Chondrocyte (in vitro differentiated cells): Measurements from ENCODE around the gene TMBIM1. TPM values are rescaled to one million over a fixed set of nuclear protein-coding genes. Genes with fewer than 3 reads are reported as not detected.

Source experiments
- DNase-seq: peaks from one replicate; pipeline ENCODE4 v3.0.0; 2021; ENCODE audit warnings: mixed read lengths, low spot score
- H3K27ac Mint-ChIP-seq: one replicate; pipeline ENCODE4 v1.8.0; 2021; ENCODE audit warnings: mild to moderate bottlenecking, moderate library complexity, mixed read lengths; ENCODE audit not compliant: unreplicated experiment
- H3K27me3 Mint-ChIP-seq: 2 replicates; pipeline ENCODE4 v1.8.0; 2021; ENCODE audit warnings: low read depth, mixed read lengths
- H3K36me3 Mint-ChIP-seq: 2 replicates; pipeline ENCODE4 v1.8.0; 2021; ENCODE audit warnings: low read depth, mixed read lengths
- H3K4me1 Mint-ChIP-seq: 2 replicates; pipeline ENCODE4 v1.8.0; 2021; ENCODE audit warnings: low read depth, mild to moderate bottlenecking, mixed read lengths
- H3K4me3 Mint-ChIP-seq: one replicate; pipeline ENCODE4 v1.8.0; 2021; ENCODE audit warnings: mild to moderate bottlenecking, moderate library complexity, mixed read lengths; ENCODE audit not compliant: unreplicated experiment
- H3K9me3 Mint-ChIP-seq: 2 replicates; pipeline ENCODE4 v1.8.0; 2021; ENCODE audit warnings: low read depth, mixed read lengths
- CTCF ChIP-seq: fragments of 200-600 bp; sonication (generic); IDR thresholded peaks from 2 replicates; pipeline ENCODE4 v1.5.0; 2021; ENCODE audit warnings: antibody characterized with exemption, mild to moderate bottlenecking, moderate library complexity
- total RNA-seq: library from RNA; stranded (reverse); gene quantifications from 3 replicates; pipeline ENCODE4 v1.2.1, GENCODE V29; 2021

TMBIM1 gene
- total RNA-seq, 1 donor from 2014 or later, result 100 TPM

GRCh38 chr2:218249691-218250090 lies 42.6 kb downstream of the TMBIM1 start:
- H3K9me3 Mint-ChIP-seq, result no peaks in the 10 kb centered on the region
- no peak overlapping the region for H3K27ac Mint-ChIP-seq
- DNase-seq, result peak; percentile 50
- peaks cover 68% of the 10 kb centered on the region for H3K36me3 Mint-ChIP-seq
- no peak overlapping the region for H3K4me3 Mint-ChIP-seq
- no peaks in the 10 kb centered on the region for H3K27me3 Mint-ChIP-seq
- peaks cover 7% of the 10 kb centered on the region for H3K4me1 Mint-ChIP-seq
- no peak for TF ChIP-seq CTCF

- no peak for TF ChIP-seq CTCF
- Mint-ChIP-seq H3K27ac (peak overlapping the region; percentile 19), H3K4me3 (no peak overlapping the region), H3K9me3 (no peaks in the 10 kb centered on the region), H3K36me3 (peaks cover 54% of the 10 kb centered on the region), H3K27me3 (no peaks in the 10 kb centered on the region), H3K4me1 (peaks cover 13% of the 10 kb centered on the region)
- no peak for DNase-seq
Observed at GRCh38 chr2:218245214-218245613, 47.1 kb downstream of the TMBIM1 start.

GRCh38 chr2:218244665-218245064 lies 47.6 kb downstream of the TMBIM1 start:
- peak overlapping the region; percentile 30 for H3K27ac Mint-ChIP-seq

GRCh38 chr2:218244204-218244603 lies 48.1 kb downstream of the TMBIM1 start:
- no peak overlapping the region for H3K27ac Mint-ChIP-seq
- H3K36me3 Mint-ChIP-seq, result peaks cover 47% of the 10 kb centered on the region
- no peaks in the 10 kb centered on the region for H3K27me3 Mint-ChIP-seq
- H3K4me3 Mint-ChIP-seq, result no peak overlapping the region
- H3K9me3 Mint-ChIP-seq, result no peaks in the 10 kb centered on the region
- DNase-seq, result no peak
- peaks cover 13% of the 10 kb centered on the region for H3K4me1 Mint-ChIP-seq
- no peak for TF ChIP-seq CTCF

More at GRCh38 chr2:218244665-218245064, 47.6 kb downstream of the TMBIM1 start:
- Mint-ChIP-seq H3K4me3 (no peak overlapping the region), H3K4me1 (peaks cover 13% of the 10 kb centered on the region), H3K27me3 (no peaks in the 10 kb centered on the region), H3K36me3 (peaks cover 50% of the 10 kb centered on the region), H3K9me3 (no peaks in the 10 kb centered on the region)
- TF ChIP-seq CTCF, result no peak
- no peak for DNase-seq

GRCh38 chr2:218238887-218239286 lies 53.4 kb downstream of the TMBIM1 start:
- Mint-ChIP-seq H3K27me3 (no peaks in the 10 kb centered on the region), H3K4me3 (no peak overlapping the region), H3K36me3 (peaks cover 44% of the 10 kb centered on the region), H3K9me3 (no peaks in the 10 kb centered on the region), H3K4me1 (peaks cover 3% of the 10 kb centered on the region), H3K27ac (no peak overlapping the region)
- TF ChIP-seq CTCF, result no peak
- no peak for DNase-seq
